HL-60 (cell line): Measurements from ENCODE around the gene PAX5.

Experiments
- DNase-seq, 2 experiments: peaks; one replicate each; pipeline ENCODE4 v3.0.0-alpha.2; 2010 to 2020; ENCODE audit warnings: low read depth in 1 of 2, low spot score in 1 of 2
- H3K27ac ChIP-seq: fragments of 250-450 bp; sonication (Bioruptor Pico); replicated peaks from 2 replicates; pipeline ENCODE4 v1.5.1; 2020; ENCODE audit warnings: mild to moderate bottlenecking, moderate library complexity
- H3K27me3 ChIP-seq: fragments of 250-450 bp; sonication (Bioruptor Pico); 2 replicates; pipeline ENCODE4 v1.5.1; 2021; ENCODE audit warnings: mild to moderate bottlenecking, moderate library complexity; ENCODE audit not compliant: insufficient read depth, poor library complexity, severe bottlenecking
- H3K4me3 ChIP-seq: replicated peaks from 2 replicates; pipeline ENCODE4 v1.5.1; 2011; ENCODE audit warnings: mild to moderate bottlenecking, control low read depth, low read length; ENCODE audit not compliant: insufficient read depth
- GABPA ChIP-seq: IDR thresholded peaks from 2 replicates; pipeline ENCODE4 v1.6.1; 2012; ENCODE audit warnings: low read depth
- POLR2AphosphoS5 ChIP-seq: IDR thresholded peaks from 2 replicates; pipeline ENCODE4 v1.6.1; 2012; ENCODE audit warnings: low read depth
- REST ChIP-seq: IDR thresholded peaks from 2 replicates; pipeline ENCODE4 v1.6.1; 2012; ENCODE audit warnings: low read depth; ENCODE audit not compliant: insufficient replicate concordance
- SPI1 ChIP-seq: IDR thresholded peaks from 2 replicates; pipeline ENCODE4 v1.6.1; 2012; ENCODE audit warnings: low read depth, mild to moderate bottlenecking, borderline replicate concordance
- TF ChIP-seq, protein P1 (sequence below): IDR thresholded peaks from one replicate; pipeline ENCODE4 v1.5.1; 2011; ENCODE audit warnings: low read length, control low read depth, inconsistent platforms; ENCODE audit not compliant: insufficient read depth

PAX5 gene

GRCh38 chr9:36967997-36968396 is 66.1 kb downstream of the PAX5 start:
- no peak for DNase-seq
- Histone ChIP-seq H3K27ac (no peak overlapping the region), H3K4me3 (no peak overlapping the region), H3K27me3 (no peaks in the 10 kb centered on the region)
- TF ChIP-seq GABPA (no peak), REST (no peak), SPI1 (no peak), POLR2AphosphoS5 (no peak)
- TF ChIP-seq, protein P1, sequence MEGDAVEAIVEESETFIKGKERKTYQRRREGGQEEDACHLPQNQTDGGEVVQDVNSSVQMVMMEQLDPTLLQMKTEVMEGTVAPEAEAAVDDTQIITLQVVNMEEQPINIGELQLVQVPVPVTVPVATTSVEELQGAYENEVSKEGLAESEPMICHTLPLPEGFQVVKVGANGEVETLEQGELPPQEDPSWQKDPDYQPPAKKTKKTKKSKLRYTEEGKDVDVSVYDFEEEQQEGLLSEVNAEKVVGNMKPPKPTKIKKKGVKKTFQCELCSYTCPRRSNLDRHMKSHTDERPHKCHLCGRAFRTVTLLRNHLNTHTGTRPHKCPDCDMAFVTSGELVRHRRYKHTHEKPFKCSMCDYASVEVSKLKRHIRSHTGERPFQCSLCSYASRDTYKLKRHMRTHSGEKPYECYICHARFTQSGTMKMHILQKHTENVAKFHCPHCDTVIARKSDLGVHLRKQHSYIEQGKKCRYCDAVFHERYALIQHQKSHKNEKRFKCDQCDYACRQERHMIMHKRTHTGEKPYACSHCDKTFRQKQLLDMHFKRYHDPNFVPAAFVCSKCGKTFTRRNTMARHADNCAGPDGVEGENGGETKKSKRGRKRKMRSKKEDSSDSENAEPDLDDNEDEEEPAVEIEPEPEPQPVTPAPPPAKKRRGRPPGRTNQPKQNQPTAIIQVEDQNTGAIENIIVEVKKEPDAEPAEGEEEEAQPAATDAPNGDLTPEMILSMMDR, result no peak

DNA sequence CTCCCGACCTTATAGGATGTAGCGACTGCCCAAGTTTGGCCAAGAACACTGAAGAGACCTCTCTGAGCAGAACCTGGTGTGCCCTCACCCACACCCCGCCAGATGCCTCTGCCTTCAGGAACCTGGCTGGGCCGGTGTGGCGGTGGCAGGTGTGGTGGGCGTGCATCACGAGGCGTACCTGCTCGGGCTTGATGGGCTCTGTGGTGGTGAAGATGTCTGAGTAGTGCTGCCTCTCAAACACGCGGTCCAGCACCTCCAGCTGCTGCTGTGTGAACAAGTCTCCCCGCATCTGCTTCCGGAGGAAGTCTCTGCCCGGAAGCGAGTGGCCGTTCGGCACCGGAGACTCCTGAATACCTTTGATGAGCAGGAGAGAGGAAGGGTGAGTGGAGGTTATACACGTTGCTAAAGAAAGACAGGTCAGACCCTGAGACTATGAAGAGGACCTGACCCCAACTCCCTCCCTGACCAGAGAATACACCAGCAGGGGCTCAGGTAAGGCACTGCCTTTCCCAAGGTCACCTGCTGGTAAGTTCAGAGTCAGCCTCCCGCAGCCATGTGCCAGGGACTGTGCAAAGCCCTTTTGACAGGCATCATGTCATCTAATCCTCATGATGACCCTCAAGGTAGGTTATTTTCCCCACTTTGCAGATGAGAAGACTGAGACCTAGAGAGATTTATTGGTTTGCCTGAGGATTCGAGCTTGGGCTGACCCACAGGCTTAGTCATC is 67.5 kb downstream of the PAX5 start:
- TF ChIP-seq GABPA (no peak), REST (no peak), POLR2AphosphoS5 (no peak), SPI1 (no peak)
- TF ChIP-seq, protein P1, result no peak
- no peaks in the 10 kb centered on the region for H3K27me3 ChIP-seq

DNA sequence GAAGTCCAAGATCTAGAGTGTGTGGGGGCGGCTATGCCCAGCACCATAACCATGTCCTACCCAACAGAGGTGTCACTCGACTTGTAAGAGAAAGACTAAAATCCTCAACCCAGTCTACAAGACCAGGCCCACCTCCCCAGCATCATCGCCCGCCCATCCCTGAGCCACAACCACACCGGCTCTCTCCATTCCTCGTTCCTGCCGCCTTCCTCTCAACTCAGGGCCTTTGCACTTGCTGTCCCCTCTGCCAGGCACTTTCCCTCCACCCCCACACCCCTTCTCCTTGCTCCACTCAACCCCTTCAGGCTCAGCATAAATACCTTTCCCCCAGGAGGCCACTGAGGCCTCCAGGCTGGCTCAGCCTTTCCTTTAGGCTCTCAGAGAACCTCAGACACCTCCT is 69.3 kb downstream of the PAX5 start:
- TF ChIP-seq REST, result no peak
- TF ChIP-seq SPI1, result no peak
- no peak for TF ChIP-seq POLR2AphosphoS5
- TF ChIP-seq, protein P1, result no peak
- TF ChIP-seq GABPA, result no peak
- Histone ChIP-seq H3K27me3 (no peaks in the 10 kb centered on the region), H3K27ac (no peak overlapping the region), H3K4me3 (no peak overlapping the region)
- DNase-seq, result no peak

More for the DNA sequence above, 67.5 kb downstream of the PAX5 start:
- no peak for DNase-seq
- H3K27ac ChIP-seq, result no peak overlapping the region
- no peak overlapping the region for H3K4me3 ChIP-seq
